HG03521 (cell line): ENCODE data around the gene SRSF7.
"Not testable (repeated sequence)": the region's sequence is repeated elsewhere in the genome, so short reads cannot be mapped to it uniquely, and the experiment has no call there.

Source experiments
- ATAC-seq: cut with Tn5 transposase; IDR thresholded peaks from one replicate; pipeline ENCODE4 v1.9.1; 2021; ENCODE audit warnings: mild to moderate bottlenecking, moderate library complexity; ENCODE audit not compliant: unreplicated experiment

The SRSF7 gene

DNA sequence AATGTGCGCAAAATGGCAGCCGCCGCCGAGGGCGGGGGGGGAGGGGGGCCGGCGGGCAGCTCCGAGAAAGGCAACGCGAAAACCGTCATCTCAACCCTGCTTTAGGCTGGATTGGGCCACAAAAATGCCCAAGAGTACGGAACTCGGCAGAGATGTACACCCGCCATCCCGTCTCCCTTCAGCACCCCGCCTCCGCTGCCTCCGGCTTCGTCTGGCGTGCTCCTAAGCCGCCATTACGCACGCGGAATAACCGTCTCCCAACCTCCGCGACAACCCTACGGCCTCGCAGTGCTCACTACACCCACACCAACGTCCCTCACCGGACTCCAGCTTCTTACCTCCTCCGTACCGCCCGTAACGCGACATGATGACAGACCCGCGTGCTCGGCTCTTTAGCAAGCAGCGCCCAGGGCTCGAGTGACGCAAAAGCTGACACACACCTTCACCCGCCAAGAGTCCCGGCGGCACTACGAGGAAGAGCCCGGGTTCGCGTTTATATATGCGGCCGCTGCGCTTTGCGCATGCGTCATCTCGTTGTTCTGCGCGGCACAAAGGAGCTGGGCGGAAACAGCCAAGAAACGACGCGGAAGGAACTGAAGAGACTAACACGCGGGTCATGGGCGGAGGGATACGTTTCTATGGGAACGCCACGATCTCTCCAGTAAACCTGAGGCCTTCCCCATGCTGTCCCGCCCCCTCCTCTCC, at the start of gene SRSF7:
Gene SRSF7 (minus strand): TSS at position 471 of the 705 bp plus-strand sequence. CDS start 105 bp downstream, at position 366.
- peak; percentile 74 for ATAC-seq

DNA sequence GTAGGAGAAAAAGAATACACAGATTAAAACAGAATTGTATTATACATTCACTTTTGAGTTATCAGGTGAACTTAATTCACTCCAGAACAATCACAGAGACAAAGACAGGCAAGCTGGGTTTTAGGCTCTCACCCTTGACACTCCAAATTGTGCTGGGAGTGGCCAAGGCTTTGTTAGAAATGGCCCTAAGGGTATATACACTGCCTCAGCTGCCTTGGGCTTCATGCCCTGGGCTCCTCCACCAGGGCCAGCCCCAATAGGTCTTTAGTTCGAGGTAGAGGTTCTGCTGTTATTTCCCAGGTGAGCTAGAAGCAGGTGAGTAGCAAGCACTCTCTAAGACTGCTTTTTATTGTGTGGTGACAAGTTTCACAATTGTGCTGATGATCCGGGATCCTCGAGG, 46.8 kb upstream of the SRSF7 start:
- no peak for ATAC-seq

DNA sequence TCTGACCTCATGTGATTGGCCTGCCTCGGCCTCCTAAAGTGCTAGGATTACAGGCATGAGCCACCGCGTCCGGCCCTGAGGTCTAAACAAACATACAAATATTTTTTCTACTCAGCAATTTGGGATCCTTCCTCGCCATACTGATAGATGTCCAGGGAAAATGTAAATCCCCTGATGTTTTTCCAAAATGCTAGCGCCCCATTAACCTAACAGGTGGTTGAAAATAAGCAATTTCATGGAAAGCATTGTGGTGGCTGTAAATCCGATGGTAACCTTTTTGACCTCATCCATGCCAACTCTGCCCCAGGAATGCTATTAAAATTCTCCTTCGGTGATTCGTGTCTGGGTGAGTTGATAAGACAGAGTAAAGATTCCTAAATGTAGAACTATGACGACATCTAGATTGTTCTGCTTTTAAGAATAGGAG, 46.1 kb upstream of the SRSF7 start:
- no peak for ATAC-seq

DNA sequence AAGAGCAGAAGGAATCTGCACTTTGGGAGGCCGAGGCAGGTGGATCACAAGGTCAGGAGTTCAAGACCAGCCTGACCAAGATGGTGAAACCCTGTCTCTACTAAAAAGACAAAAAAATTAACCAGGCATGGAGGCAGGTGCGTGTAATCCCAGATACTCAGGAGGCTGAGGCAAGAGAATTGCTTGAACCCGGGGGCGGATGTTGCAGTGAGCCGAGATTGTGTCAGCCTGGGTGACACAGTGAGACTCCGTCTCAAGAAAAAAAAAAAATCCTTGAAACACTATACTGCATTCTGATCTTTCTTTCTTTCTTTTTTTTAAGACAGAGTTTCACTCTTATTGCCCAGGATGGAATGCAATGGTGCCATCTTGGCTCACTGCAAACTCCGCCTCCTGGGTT, 43.9 kb upstream of the SRSF7 start:
- not testable (repeated sequence) for ATAC-seq

DNA sequence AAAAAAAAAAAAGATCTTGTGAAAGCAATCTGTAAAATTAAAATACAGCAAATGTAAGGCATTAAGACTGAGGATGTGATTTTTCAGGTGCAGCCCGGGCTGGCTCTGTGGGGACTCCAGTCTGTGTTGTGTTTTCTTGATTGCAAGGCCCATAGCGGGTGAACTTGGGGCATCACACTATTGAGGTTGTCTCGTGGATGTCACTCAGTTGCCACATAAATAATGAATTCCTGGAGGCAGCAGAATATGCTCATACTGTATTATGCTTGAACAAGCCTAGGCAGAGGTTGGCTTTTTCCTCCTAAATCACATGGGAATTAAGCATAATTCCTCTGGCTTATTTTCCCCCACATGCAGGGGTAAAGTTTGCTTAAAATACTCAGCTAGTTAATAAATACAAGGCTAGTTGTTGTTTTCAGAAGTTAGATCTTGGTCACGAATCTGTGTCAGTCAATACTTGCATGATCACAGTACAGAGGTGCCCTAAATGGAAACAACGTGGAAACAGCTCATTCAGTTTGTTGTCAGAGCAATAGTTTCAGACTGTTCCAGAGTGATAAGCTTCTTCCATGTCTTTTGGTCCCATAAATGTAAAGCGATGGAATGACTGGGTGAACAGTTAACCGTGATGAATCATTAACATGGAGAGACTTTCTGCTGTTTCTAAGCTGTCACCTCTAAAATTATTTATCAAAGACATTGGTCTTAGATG, 43.2 kb upstream of the SRSF7 start:
- ATAC-seq: no peak

DNA sequence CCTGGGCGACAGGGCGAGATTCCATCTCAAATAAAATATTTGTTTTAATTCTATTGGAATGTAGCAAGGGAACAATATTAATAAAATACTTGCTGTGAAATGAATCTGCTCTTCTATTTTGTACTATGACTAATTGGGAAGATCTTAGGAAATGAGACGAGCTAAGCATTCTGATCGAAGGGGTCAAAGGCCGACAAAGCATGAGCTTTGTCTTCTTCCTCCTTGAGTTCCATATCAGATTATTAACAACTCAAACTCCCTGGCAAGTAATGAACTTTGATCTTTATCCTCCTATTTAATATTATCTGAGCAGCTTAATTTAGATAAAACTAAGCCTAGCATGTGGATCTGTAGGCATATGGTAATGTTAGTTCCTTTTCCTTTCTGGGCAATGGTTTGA, 42.4 kb upstream of the SRSF7 start:
- ATAC-seq: no peak

DNA sequence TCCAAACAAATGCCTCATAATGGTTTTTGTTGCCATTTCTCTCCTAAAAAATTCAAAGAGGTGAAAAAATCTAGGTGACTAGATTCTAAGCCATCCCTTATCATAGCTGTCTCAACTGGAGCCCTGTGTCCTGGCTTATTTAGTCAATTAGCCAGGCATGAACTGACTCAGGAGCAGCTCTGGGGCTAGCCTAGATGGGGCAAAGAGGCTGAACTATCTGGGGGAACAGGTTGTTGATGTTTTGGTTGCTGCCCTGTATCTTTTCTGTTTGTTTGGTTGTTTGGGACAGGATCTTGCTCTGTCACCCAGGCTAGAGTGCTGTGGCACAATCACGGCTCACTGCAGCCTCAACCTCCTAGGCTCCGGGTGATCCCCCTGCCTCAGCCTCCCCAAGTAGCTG, 41.6 kb upstream of the SRSF7 start:
- no peak for ATAC-seq

DNA sequence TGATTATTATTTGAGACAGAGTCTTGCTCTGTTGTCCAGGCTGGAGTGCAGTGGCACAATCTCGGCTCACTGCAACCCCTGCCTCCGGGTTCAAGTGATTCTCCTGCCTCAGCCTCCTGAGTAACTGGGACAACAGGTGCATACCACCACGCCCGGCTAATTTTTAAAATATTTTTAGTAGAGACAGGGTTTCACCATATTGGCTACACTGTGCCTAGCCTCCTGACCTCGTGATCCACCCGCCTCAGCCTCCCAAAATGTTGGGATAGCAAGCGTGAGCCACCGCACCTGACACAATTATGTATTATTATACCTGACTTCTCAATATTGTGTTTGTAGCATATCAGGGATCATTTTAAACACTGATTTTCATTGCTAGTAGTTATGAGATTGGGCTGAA, 41.2 kb upstream of the SRSF7 start:
- not testable (repeated sequence) for ATAC-seq

DNA sequence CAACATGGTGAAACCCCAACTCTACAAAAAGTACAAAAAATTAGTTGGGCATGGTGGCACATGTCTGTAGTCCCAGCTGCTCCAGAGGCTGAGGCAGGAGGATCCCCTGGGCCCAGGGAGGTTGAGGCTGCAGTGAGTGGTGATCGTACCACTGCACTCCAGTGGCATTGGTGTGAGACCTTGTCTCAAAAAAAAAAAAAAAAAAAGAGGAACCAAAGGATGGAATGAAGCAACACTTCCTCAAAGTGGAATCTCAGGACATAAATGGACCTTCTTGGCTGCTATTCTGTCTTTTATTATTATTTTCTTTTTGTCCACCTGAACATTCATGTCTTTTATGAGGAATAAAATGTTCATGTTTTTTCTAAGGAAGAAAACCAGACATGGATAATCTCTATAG, 40.6 kb upstream of the SRSF7 start:
- no peak for ATAC-seq

DNA sequence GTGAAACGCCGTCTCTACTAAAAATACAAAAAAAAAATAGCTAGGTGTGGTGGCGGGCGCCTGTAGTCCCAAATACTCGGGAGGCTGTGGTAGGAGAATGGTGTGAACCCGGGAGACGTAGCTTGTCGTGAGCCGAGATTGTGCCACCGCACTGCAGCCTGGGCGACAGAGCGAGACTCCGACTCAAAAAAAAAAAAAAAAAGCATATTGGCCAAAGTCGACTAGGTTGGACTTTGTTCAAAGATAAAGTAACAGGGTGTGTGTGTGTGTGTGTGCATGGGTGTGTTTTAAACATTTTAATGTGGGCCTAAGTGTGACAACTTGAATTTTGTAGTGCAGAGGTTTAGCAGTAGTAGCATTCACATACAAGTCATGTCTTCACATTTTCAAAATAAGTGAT, 38.5 kb upstream of the SRSF7 start:
- ATAC-seq: no peak

DNA sequence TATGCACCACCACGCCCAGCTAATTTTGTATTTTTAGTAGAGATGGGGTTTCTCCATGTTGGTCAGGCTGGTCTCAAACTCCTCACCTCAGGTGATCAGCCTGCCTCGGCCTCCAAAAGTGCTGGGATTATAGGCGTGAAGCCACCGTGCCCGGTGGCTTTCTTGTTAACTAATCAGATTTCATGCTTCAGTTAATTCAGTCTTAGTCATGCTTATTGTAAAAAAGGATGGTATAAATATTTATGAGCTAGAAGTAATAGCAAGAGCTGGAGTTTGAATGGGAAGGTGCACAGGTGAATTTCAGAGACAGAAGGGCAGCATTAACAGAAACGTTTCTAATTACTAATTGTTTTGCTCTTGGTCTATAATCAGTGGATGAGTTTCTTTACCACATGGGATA, 37.1 kb upstream of the SRSF7 start:
- no peak for ATAC-seq

DNA sequence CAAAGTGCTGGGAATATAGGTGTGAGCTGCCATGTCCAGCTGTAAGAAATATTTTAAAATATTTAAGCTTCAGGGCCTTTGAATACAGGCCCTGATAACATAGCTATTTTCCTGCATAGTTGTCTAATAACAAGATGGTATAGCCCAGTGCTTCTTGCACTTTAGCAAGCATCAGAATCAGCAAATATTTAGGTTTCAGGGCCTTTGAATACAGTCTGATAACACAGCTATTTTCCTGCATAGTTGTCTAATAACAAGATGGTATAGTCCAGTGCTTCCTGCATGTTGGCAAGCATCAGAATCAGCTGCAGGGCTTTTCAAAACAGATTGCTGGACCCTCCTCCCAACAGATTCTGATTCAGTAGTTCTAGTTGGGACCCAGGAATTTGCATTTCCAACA, 32.4 kb upstream of the SRSF7 start:
- ATAC-seq: no peak

DNA sequence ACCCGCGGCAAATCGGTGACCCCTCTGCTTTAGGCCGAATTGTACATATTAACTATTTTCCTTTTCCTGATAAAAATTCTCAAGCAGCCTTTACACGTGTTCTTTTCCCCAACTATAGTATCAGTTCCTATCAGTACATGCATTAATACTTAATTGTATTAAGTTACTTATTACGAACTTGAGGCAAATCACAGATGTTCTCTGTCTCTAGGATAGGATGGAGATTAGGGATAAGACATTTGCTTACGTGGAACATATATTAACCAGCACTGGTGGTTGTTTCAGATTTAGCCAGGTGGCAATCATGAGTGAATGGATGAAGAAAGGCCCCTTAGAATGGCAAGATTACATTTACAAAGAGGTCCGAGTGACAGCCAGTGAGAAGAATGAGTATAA, 27.5 kb upstream of the SRSF7 start:
- ATAC-seq: no peak

DNA sequence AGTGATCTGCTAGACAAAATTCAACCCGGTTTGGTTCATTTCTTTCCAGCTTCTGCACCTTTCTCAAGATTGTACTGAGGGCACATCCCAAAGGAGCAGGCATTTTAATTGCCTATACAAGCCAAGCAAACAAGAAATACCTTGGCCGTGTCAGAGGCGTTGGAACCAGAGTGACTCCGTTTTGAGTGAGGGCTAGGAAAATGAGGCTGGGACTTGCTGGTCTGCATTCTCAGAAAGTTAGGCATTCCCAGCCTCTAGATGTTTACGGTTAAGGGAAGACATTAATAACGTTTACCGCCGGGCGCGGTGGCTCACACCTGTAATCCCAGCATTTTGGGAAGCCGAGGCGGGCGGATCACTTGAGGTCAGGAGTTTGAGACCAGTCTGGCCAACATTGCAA, 25.4 kb upstream of the SRSF7 start:
- no peak for ATAC-seq

DNA sequence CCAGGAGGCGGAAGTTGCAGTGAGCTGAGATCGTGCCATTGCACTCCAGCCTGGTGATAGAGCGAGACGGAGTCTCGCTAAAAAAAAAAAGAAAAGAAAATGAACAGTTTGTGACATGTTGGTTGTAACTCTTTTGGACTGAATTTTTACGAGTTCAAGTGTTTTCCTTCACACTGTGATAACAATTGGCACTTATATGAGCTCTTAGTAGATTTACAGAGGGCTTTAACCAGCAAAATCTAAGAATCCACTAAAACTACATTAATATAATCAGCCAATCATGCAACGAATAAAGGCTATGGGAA, 24.7 kb upstream of the SRSF7 start:
- ATAC-seq: no peak

DNA sequence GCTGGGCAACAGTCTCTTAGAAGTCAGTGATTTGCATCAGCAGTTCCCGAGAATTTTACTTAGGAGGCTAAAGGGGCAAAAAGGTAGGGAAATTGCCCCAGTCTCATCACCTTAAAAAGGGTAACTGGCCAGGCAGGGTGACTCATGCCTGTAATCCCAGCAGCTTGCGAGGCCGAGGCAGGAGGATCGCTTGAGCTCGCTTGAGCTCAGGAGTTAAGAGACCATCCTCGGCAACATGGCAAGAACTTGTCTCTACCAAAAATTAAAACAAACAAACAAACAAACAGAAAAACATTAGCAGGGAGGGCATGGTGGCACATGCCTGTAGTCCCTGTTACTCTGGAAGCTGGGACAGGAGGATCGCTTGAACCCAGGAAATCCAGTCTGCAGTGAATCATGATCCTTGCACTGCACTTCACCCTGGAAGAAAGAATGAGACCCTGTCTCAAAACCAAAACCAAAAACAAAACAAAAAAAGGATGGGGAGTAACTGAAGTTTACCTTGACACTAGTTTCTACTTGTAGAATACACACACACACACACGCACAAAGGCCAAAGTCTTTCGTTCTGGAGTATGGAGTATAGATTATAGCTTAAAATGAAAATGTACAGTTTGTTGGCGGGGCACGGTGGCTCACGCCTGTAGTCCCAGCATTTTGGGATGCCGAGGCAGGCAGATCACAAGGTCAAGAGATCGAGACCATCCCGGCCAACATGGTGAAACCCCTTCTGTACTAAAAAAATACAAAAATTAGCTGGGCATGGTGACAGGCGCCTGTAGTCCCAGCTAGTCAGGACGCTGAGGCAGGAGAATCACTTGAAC, 24.1 kb upstream of the SRSF7 start:
- ATAC-seq: no peak

DNA sequence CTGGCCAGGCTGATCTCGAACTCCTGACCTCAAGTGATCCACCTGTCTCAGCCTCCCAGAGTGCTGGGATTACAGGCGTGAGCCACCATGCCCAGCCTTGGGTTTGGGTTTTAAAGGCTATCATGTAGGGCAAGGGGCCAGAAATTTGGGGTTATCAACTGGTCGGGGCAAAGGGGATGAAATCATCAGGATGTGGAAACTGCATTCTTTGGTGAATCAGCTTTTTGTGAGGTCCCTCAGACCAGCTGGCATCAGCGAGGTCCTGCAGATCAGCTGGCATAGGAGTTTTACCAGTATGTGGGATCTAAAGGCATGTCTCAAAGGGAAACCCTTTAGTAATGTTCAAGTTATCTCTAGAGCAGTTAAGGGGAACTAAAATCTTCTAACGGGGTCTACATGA, 20.5 kb upstream of the SRSF7 start:
- no peak for ATAC-seq

DNA sequence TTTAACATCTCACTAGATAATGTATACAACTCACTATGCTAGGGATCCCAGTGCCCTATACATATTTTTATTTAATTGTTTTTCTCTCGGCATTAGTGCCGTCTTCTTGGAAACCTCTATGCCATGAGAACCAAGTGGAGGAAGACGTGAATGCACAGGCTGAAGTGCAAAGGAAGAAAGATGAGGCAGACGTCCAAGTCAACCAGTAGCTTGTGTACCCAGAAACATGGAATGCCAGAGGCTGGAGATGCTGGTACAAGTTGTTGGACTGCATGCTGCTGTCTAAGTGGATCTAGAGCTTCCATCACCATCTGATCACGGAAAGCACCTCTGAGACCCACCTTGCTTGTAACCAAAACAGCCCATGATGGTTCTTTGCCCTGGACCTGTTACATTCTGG, 14.4 kb upstream of the SRSF7 start:
- ATAC-seq: no peak

DNA sequence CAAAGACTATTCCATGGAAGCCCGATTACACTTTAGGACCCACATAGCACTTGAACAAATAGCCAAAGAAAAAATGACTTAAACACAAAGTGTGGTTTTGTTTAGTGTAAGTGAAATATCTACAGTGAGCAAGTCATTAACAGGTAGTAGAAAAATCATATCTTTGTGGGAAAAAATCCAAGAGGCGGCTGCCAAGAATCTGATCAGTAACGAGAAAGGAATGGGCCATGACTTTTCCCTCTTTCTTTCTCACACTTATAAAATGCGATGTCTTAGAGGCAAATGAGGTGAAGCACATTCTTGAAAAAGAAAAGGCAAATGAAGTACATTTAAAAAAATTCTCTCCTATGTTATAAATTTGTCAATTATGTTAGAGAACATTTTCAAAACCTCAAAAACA, 14.0 kb upstream of the SRSF7 start:
- ATAC-seq: no peak

DNA sequence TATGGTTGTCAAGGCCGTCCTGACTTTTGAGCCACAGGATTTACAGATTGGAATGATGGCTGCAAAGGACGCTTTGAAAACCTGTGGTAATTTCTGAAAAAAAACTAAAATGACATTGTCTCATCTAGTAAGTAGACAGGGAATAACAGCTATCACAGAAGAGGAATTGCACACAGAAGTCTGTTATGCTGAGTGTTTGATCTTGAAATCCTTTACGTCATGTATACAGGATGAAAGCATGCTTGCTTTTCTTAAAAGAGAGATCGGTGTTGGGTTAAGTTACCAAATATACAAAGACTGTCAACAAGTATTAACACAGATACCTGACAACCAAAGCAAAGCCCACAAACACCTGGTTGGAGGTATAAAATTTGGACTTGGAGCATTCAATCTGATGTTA, 12.6 kb upstream of the SRSF7 start:
- ATAC-seq: no peak

DNA sequence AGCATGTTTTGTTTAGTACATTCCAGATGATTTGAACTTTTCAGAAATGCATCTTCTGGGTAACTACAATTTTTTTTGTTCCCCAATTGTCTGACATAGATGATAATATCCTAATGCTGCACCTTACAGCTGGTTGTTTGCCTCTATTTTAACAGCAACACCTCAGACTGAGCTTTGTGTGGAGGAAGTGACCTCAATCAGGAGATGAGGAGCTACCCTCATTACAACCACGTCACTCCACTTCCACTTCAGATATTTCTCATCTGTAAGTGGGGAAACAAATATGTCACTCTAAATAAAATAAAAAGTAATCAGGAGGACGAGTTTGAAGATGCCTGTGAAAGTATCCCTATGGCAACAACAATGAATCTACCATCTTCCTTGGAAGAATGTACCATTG, 12.1 kb upstream of the SRSF7 start:
- ATAC-seq: no peak

DNA sequence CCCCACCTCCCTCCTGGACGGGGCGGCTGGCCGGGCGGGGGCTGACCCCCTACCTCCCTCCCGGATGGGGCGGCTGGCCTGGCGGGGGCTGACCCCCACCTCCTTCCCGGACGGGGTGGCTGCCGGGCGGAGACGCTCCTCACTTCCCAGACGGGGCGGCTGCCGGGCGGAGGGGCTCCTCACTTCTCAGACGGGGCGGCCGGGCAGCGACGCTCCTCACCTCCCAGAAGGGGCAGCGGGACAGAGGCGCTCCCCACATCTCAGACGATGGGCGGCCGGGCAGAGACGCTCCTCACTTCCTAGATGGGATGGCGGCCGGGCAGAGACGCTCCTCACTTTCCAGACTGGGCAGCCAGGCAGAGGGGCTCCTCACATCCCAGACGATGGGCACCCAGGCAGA, 4.7 kb upstream of the SRSF7 start:
- not testable (repeated sequence) for ATAC-seq
